RWPE1 (cell line): ENCODE measurements around the gene IGFBP6.

ENCODE experiments used
- CTCF ChIA-PET: fragments of 350-600 bp; sonication (Branson Sonifier 250); formaldehyde crosslinking; extraction: SDS; loops from one replicate; lab custom pipeline; 2021; lab: Yijun Ruan, JAX
- POLR2A ChIA-PET: fragments of 400-600 bp; formaldehyde crosslinking; extraction: SDS; loops from one replicate; lab custom pipeline; 2020; ENCODE audit warnings: antibody characterized with exemption; ENCODE audit not compliant: low non-redundant PET; lab: Yijun Ruan, JAX
- DNase-seq: peaks from one replicate; pipeline ENCODE4 v3.0.0; 2012; ENCODE audit warnings: low spot score
- H3K27ac ChIP-seq: fragments of 450-650 bp; 2 replicates; pipeline ENCODE4 v1.5.1; 2017
- TF ChIP-seq, protein P1 (sequence below): fragments of 450-650 bp; conservative IDR thresholded peaks from 2 replicates; pipeline ENCODE4 v1.5.1; 2017; ENCODE audit warnings: low read depth, mild to moderate bottlenecking

The IGFBP6 gene

GRCh38 chr12:53097564-53098353 lies at the start of gene IGFBP6:
IGFBP6 (plus strand) TSS chr12:53097667; CDS start chr12:53097718, 51 bp downstream.
- POLR2A ChIA-PET, result no interaction called here
- CTCF ChIA-PET, result interaction anchor here (0.6 to 8.1 kb wide), 6 partner anchors 14 to 247 kb away, joined by 3 to 132 read pairs (median 4); no protein-coding TSS in a partner anchor
- DNase-seq, result peak; percentile 45
- H3K27ac ChIP-seq, result peak within 1 kb of the TSS; percentile 100
- TF ChIP-seq, protein P1, sequence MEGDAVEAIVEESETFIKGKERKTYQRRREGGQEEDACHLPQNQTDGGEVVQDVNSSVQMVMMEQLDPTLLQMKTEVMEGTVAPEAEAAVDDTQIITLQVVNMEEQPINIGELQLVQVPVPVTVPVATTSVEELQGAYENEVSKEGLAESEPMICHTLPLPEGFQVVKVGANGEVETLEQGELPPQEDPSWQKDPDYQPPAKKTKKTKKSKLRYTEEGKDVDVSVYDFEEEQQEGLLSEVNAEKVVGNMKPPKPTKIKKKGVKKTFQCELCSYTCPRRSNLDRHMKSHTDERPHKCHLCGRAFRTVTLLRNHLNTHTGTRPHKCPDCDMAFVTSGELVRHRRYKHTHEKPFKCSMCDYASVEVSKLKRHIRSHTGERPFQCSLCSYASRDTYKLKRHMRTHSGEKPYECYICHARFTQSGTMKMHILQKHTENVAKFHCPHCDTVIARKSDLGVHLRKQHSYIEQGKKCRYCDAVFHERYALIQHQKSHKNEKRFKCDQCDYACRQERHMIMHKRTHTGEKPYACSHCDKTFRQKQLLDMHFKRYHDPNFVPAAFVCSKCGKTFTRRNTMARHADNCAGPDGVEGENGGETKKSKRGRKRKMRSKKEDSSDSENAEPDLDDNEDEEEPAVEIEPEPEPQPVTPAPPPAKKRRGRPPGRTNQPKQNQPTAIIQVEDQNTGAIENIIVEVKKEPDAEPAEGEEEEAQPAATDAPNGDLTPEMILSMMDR, result no peak

DNA sequence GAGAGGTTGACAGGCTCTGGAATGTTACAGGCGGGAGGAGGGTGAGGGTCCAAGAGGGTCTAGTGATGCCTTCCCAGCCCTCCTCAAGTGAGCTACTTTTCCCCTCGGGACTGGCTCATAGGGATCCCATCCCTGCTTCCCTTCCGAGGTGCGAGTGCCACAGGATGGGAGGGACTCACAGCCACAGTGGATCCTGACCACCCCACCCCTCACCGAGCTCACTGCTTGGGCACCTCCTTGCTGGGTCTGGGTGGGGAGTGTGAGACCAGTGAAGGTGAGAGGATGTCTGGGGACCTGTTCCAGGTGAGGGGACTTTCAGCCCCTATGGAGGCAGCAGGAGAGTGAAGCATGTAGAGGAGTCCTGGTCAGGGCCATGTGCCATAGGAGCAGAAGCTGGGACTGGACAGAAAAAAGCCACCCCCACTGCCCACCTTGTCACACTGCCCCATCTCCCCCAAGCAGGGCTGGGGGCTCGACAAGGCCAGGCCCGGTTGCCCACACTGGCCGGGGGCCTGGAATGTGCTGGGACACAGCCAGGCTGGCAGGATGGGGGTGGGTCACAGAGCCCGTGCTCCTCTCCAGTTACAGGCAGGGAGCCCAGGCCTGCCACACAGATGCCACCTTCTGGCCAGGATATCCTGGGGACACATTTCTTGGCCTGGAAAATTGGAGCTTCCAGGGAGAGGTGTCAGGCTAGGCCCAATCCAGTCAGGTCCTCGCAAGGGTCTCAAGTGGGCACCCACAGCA lies 49.3 kb upstream of the IGFBP6 start:
- DNase-seq, result no peak
- H3K27ac ChIP-seq, result peak overlapping the region; percentile 99
- CTCF ChIA-PET, result interaction anchor here (0.6 to 1.7 kb wide), 10 partner anchors 9 to 527 kb away, joined by 3 to 8 read pairs (median 4); no protein-coding TSS in a partner anchor
- TF ChIP-seq, protein P1, result peak; percentile 27; the same call in 1 of the 2 replicates
- POLR2A ChIA-PET, result interaction anchor here (0.7 kb wide), 1 partner anchor 1262 kb away, joined by 3 read pairs; no protein-coding TSS in a partner anchor

- POLR2A ChIA-PET, result no interaction called here
These were observed 48.6 kb upstream of the IGFBP6 start for GRCh38 chr12:53048780-53049401.

DNA sequence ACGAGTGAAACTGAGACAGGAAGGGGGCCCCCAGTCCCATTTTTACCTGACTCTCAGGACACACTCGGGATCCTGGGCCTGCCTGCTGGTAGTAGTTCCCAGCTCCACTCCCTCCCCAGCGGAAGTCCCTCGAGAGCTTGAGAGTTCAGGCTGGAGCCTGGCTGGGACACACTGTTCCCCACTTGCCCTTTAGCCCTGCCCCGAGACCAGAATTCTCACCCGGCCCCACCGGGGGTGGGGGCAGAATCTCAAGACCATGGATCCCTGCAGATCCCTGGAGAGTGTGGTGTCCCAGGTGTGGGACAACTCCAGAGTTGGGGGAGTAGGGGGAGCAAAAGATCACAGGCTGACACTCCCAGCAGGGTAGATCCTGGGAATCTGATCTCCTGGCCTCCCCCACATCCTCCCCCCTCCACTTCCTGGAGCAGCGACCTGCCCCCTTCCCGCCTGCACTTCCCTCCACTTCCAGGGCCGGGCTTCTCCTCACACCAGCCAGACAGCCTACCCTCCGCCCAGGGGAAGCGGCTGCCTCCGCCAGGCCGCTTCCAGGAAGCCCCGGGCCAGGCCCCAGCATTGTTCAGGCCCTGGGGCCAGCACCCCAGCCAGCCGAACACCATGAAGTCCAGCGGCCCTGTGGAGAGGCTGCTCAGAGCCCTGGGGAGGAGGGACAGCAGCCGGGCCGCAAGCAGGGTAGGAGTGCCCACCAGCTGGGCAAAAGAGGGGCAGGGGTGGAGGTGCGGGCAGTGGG lies 47.7 kb upstream of the IGFBP6 start, which contains the start of gene TNS2:
TNS2 (plus strand) TSS at position 495 of the 748 bp plus-strand sequence; CDS start at position 616, 121 bp downstream.
- TF ChIP-seq, protein P1, result no peak
- DNase-seq, result peak; percentile 66
- H3K27ac ChIP-seq, result peak within 1 kb of the TSS; percentile 99
- ChIA-PET CTCF (interaction anchor here (1.5 to 1.7 kb wide), 2 partner anchors 11 to 16 kb away, joined by 3 to 7 read pairs; no protein-coding TSS in a partner anchor), POLR2A (no interaction called here)

More at GRCh38 chr12:53048780-53049401, 48.6 kb upstream of the IGFBP6 start:
- no peak for DNase-seq
- CTCF ChIA-PET, result interaction anchor here (1.2 to 1.7 kb wide), 3 partner anchors 10 to 17 kb away, joined by 3 to 7 read pairs (median 3); no protein-coding TSS in a partner anchor
- peak overlapping the region; percentile 99 for H3K27ac ChIP-seq
- TF ChIP-seq, protein P1, result no peak

- no peak for DNase-seq
- H3K27ac ChIP-seq, result peak overlapping the region; percentile 99
- ChIA-PET POLR2A (no interaction called here), CTCF (no interaction called here)
- TF ChIP-seq, protein P1, result no peak
These were observed 46.9 kb upstream of the IGFBP6 start for GRCh38 chr12:53050426-53051057.
